ENCODE measurements around the gene CEP112. TPM values are rescaled to one million over a fixed set of nuclear protein-coding genes. Genes with fewer than 3 reads are reported as not detected.
A peak's percentile ranks its signal among the peaks of the same experiment; 100 is the strongest.

The CEP112 gene
- 5.4 and 7.2 TPM in 2 replicates for total RNA-seq
- polyA plus RNA-seq = 3.5 and 6.4 TPM in 2 replicates
- 3.5 and 4.8 TPM in 2 replicates for polyA plus RNA-seq (2012)
- polyA minus RNA-seq (ENCODE audit: low replicate concordance) = not detected in 2 replicates

- DNase-seq (ENCODE audit: low read depth in 2 of 2) = peak; percentile 54 to 72
- H3K36me3 ChIP-seq (ENCODE audit: control insufficient read depth, insufficient read depth, low read length) = no peaks in the 10 kb centered on the region
These were observed at the start of gene CEP112 for GRCh38 chr17:66191593-66192377. TSS of gene CEP112 (minus strand) at chr17:66192133.

GRCh38 chr17:66240630-66241029 lies 48.7 kb upstream of the CEP112 start:
- peak; percentile 39 to 42 for DNase-seq (ENCODE audit: low read depth in 2 of 2)
- H2AFZ ChIP-seq (ENCODE audit: low read length) = no peak overlapping the region
- H3K9ac ChIP-seq (ENCODE audit: insufficient read depth, low read length) = no peak overlapping the region
- no peaks in the 10 kb centered on the region for H3K27me3 ChIP-seq (ENCODE audit: control insufficient read depth, insufficient read depth, low read length)
- no peak overlapping the region for H3K4me3 ChIP-seq (replicated peaks in 1 of 4; ENCODE audit: control extremely low read depth in 1 of 4, insufficient read depth in 1 of 4, low read depth in 3 of 4, low read length in 4 of 4)
- no peak overlapping the region for H3K27ac ChIP-seq (ENCODE audit: insufficient read depth, low read length)
- no peak overlapping the region for H3K4me2 ChIP-seq (ENCODE audit: extremely low read depth, insufficient read depth, low read length)
- no peaks in the 10 kb centered on the region for H3K9me3 ChIP-seq (ENCODE audit: control insufficient read depth, insufficient read depth, low read depth, low read length)
- no peaks in the 10 kb centered on the region for H3K36me3 ChIP-seq (ENCODE audit: control insufficient read depth, insufficient read depth, low read length)
- no peaks in the 10 kb centered on the region for H3K79me2 ChIP-seq (ENCODE audit: control insufficient read depth, insufficient read depth, low read length)
- no peak for TF ChIP-seq EZH2 (IDR thresholded peaks at IDR 0.05; ENCODE audit: low read length, missing control alignments)
- H3K4me1 ChIP-seq (ENCODE audit: control insufficient read depth, extremely low read depth, insufficient read depth, low read length) = no peaks in the 10 kb centered on the region
- no peaks in the 10 kb centered on the region for H4K20me1 ChIP-seq (ENCODE audit: control insufficient read depth, extremely low read depth, insufficient read depth, low read length)

More at GRCh38 chr17:66191593-66192377, at the start of gene CEP112:
- Histone ChIP-seq H3K9me3 (ENCODE audit: control insufficient read depth, insufficient read depth, low read depth, low read length) (no peaks in the 10 kb centered on the region), H2AFZ (ENCODE audit: low read length) (peak within 1 kb of the TSS; percentile 73), H4K20me1 (ENCODE audit: control insufficient read depth, extremely low read depth, insufficient read depth, low read length) (no peaks in the 10 kb centered on the region), H3K4me1 (ENCODE audit: control insufficient read depth, extremely low read depth, insufficient read depth, low read length) (peaks cover 2% of the 10 kb centered on the region), H3K4me2 (ENCODE audit: extremely low read depth, insufficient read depth, low read length) (peak within 1 kb of the TSS; percentile 81), H3K27me3 (ENCODE audit: control insufficient read depth, insufficient read depth, low read length) (no peaks in the 10 kb centered on the region), H3K79me2 (ENCODE audit: control insufficient read depth, insufficient read depth, low read length) (peaks cover 3% of the 10 kb centered on the region), H3K27ac (ENCODE audit: insufficient read depth, low read length) (peak within 1 kb of the TSS; percentile 33), H3K4me3 (replicated peaks in 1 of 4; ENCODE audit: control extremely low read depth in 1 of 4, insufficient read depth in 1 of 4, low read depth in 3 of 4, low read length in 4 of 4) (peak within 1 kb of the TSS; percentile 57 to 83 (median 68)), H3K9ac (ENCODE audit: insufficient read depth, low read length) (peak within 1 kb of the TSS; percentile 72)
- TF ChIP-seq CTCF (conservative IDR thresholded peaks at IDR 0.05 in 1 of 2, IDR thresholded peaks at IDR 0.05 in 1 of 2; ENCODE audit: low read depth in 1 of 2, low read length in 2 of 2) = no peak
- TF ChIP-seq EZH2 (IDR thresholded peaks at IDR 0.05; ENCODE audit: low read length, missing control alignments) = no peak

GRCh38 chr17:66240013-66240412 lies 48.1 kb upstream of the CEP112 start:
- Histone ChIP-seq H3K4me1 (ENCODE audit: control insufficient read depth, extremely low read depth, insufficient read depth, low read length) (no peaks in the 10 kb centered on the region), H4K20me1 (ENCODE audit: control insufficient read depth, extremely low read depth, insufficient read depth, low read length) (no peaks in the 10 kb centered on the region), H3K27ac (ENCODE audit: insufficient read depth, low read length) (no peak overlapping the region), H3K9ac (ENCODE audit: insufficient read depth, low read length) (no peak overlapping the region), H3K79me2 (ENCODE audit: control insufficient read depth, insufficient read depth, low read length) (no peaks in the 10 kb centered on the region), H3K27me3 (ENCODE audit: control insufficient read depth, insufficient read depth, low read length) (no peaks in the 10 kb centered on the region), H3K9me3 (ENCODE audit: control insufficient read depth, insufficient read depth, low read depth, low read length) (no peaks in the 10 kb centered on the region), H3K4me2 (ENCODE audit: extremely low read depth, insufficient read depth, low read length) (no peak overlapping the region), H3K36me3 (ENCODE audit: control insufficient read depth, insufficient read depth, low read length) (no peaks in the 10 kb centered on the region), H3K4me3 (replicated peaks in 1 of 4; ENCODE audit: control extremely low read depth in 1 of 4, insufficient read depth in 1 of 4, low read depth in 3 of 4, low read length in 4 of 4) (no peak overlapping the region), H2AFZ (ENCODE audit: low read length) (no peak overlapping the region)
- TF ChIP-seq CTCF (conservative IDR thresholded peaks at IDR 0.05 in 1 of 2, IDR thresholded peaks at IDR 0.05 in 1 of 2; ENCODE audit: low read depth in 1 of 2, low read length in 2 of 2) (no peak), EZH2 (IDR thresholded peaks at IDR 0.05; ENCODE audit: low read length, missing control alignments) (no peak)
- DNase-seq (ENCODE audit: low read depth in 2 of 2) = no peak

Measured in fibroblast of lung (primary cell).